ENCODE measurements around the gene SLC17A4. TPM values are rescaled to one million over a fixed set of nuclear protein-coding genes. Genes with fewer than 3 reads are reported as not detected.

SLC17A4 gene
- total RNA-seq, 1 donor from 2014 or later, result not detected

DNA sequence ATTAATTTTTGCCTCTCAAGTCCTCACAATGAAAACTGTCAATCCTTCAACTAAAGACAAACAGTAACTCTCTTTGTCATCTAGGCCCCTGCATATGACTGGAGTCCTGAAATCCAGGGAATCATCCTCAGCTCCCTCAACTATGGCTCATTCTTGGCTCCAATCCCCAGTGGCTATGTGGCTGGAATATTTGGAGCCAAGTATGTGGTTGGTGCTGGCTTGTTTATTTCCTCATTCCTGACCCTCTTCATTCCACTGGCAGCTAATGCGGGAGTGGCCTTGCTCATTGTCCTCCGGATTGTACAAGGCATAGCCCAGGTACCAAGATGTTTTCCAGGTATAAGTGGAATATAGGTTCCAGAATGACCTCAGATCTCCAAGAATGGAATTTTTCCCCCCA is 15.4 kb downstream of the SLC17A4 start:
- Histone ChIP-seq H3K4me1 (ENCODE audit: control insufficient read depth in 3 of 3, insufficient read depth in 3 of 3, low read length in 3 of 3) (no peaks in the 10 kb centered on the region), H3K4me3 (ENCODE audit: low read length in 3 of 3) (no peak overlapping the region), H3K36me3 (ENCODE audit: control insufficient read depth in 3 of 3, insufficient read depth in 3 of 3, low read length in 3 of 3) (no peaks in the 10 kb centered on the region), H3K9me3 (ENCODE audit: control insufficient read depth in 3 of 3, low read length in 3 of 3) (no peaks in the 10 kb centered on the region), H3K27ac (ENCODE audit: low read depth, low read length) (no peak overlapping the region), H3K27me3 (ENCODE audit: control insufficient read depth in 3 of 3, insufficient read depth in 3 of 3, low read length in 3 of 3) (peaks cover 0 to under 1% (median 0%) of the 10 kb centered on the region in 3 donors), H3K9ac (ENCODE audit: low read depth in 1 of 3, low read length in 3 of 3) (no peak overlapping the region)

DNA sequence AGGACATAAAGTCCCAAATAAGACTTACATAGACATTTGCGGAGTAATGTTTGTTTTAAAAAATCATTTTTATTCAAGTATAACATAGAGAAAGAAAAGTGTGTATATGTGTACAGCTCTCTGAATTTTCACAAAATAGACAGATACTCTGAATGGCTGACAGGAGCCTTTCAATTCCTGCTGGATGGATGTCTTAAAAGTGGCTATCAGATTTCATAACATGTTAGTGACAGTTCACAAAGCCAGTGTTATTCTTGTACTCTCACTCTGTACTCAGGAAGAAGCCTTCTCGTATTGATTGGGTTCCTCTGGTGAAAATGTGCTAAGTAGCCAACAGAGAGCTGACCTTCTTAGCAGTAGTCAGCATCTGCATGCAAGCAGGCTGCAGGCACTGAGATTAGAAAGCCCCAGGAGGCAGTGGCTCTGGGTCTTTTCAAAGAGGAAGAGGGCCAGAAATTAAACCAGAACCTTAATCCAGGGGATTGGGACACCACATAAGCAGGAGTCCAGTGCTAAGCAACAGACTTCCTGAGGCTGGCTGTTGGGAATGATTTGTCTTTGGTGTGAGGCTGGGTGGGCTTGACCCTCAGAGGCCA is 19.7 kb downstream of the SLC17A4 start:
- H3K27ac ChIP-seq (ENCODE audit: low read depth, low read length), result no peak overlapping the region
- H3K27me3 ChIP-seq (ENCODE audit: control insufficient read depth in 3 of 3, insufficient read depth in 3 of 3, low read length in 3 of 3), result no peaks in the 10 kb centered on the region
- H3K4me1 ChIP-seq (ENCODE audit: control insufficient read depth in 3 of 3, insufficient read depth in 3 of 3, low read length in 3 of 3), result no peaks in the 10 kb centered on the region
- H3K4me3 ChIP-seq (ENCODE audit: low read length in 3 of 3), result no peak overlapping the region
- H3K36me3 ChIP-seq (ENCODE audit: control insufficient read depth in 3 of 3, insufficient read depth in 3 of 3, low read length in 3 of 3), result no peaks in the 10 kb centered on the region
- H3K9ac ChIP-seq (ENCODE audit: low read depth in 1 of 3, low read length in 3 of 3), result no peak overlapping the region
- H3K9me3 ChIP-seq (ENCODE audit: control insufficient read depth in 3 of 3, low read length in 3 of 3), result no peaks in the 10 kb centered on the region

DNA sequence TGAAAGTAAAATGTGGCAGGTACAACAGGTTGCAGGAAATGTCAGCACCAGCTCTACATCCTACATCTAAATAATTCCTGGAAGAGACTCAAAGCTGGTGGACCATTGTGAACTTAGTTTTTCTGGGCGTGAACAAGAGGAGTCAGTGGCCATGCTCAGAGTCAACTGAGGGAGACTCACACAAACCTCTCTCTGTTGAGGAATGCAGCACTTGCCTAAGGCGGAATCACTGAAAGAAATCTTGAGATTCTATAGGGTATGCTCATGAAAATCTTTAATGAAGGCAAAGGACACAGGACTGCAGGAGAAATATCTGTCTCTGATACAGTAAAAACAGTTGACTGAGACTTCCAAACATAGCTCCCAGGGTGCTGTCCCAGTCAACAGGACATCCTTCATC is 22.5 kb downstream of the SLC17A4 start:
- no peak overlapping the region for H3K27ac ChIP-seq (ENCODE audit: low read depth, low read length)
- H3K27me3 ChIP-seq (ENCODE audit: control insufficient read depth in 3 of 3, insufficient read depth in 3 of 3, low read length in 3 of 3), result no peaks in the 10 kb centered on the region
- no peaks in the 10 kb centered on the region for H3K36me3 ChIP-seq (ENCODE audit: control insufficient read depth in 3 of 3, insufficient read depth in 3 of 3, low read length in 3 of 3)
- H3K9ac ChIP-seq (ENCODE audit: low read depth in 1 of 3, low read length in 3 of 3), result no peak overlapping the region
- H3K4me1 ChIP-seq (ENCODE audit: control insufficient read depth in 3 of 3, insufficient read depth in 3 of 3, low read length in 3 of 3), result no peaks in the 10 kb centered on the region
- H3K4me3 ChIP-seq (ENCODE audit: low read length in 3 of 3), result no peak overlapping the region
- no peaks in the 10 kb centered on the region for H3K9me3 ChIP-seq (ENCODE audit: control insufficient read depth in 3 of 3, low read length in 3 of 3)

DNA sequence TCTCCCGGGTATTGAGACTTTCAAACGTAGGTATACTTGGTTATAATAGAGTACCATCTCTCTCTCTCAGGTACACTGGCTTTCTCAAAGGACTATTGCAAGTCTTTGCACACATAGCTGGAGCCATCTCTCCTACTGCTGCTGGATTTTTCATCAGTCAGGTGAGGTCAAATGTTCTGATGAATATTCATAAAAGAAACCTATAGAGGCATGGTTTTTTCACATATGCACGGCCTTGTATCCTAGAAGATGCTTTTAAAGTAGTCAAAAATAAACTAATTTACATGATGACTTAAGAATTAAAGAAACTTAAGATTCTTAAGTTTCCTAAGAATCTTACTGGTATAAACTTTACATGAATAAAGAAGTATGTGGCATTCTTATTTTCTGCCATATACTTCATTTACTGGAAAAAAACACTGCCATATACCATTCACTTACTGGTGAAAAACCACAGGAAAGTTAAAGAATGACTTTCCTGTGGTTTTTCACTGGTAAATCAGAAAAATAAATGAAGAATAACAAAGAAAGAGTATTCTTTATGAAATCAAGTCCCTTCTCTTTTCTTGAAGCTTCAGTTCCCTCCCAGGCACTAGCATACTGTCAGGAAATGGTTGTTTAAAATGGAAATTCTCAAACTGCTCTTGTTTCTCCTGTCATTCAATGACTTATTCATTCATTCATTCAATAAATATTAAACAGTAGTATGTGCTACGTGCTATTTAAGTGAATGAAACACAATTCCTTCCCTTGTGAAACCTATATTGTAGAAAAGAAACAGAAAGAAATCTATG is 23.5 kb downstream of the SLC17A4 start:
- H3K4me3 ChIP-seq (ENCODE audit: low read length in 3 of 3), result no peak overlapping the region
- H3K27ac ChIP-seq (ENCODE audit: low read depth, low read length), result no peak overlapping the region

DNA sequence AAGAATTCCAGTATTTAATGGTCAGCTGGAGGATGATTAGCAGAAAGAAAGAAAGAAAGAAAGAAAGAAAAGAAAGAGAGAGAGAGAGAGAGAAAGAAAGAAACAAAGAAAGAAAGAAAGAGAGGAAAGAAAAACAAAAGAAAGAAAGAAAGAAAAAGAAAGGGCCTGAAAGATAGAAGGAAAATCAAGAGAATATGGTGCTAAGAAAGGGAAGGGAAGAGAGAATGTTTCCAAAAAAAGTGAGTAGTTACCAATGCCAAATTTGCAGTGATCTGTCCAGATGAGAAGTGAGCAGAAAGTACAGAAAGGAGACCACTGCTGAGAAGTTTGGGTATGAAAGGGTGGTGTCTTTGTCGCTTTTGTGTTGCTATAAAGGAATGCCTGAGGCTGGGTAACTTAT is 26.6 kb downstream of the SLC17A4 start:
- H3K9ac ChIP-seq (ENCODE audit: low read depth in 1 of 3, low read length in 3 of 3), result no peak overlapping the region
- H3K36me3 ChIP-seq (ENCODE audit: control insufficient read depth in 3 of 3, insufficient read depth in 3 of 3, low read length in 3 of 3), result no peaks in the 10 kb centered on the region
- no peak overlapping the region for H3K27ac ChIP-seq (ENCODE audit: low read depth, low read length)
- H3K4me3 ChIP-seq (ENCODE audit: low read length in 3 of 3), result no peak overlapping the region
- H3K27me3 ChIP-seq (ENCODE audit: control insufficient read depth in 3 of 3, insufficient read depth in 3 of 3, low read length in 3 of 3), result no peaks in the 10 kb centered on the region
- no peaks in the 10 kb centered on the region for H3K9me3 ChIP-seq (ENCODE audit: control insufficient read depth in 3 of 3, low read length in 3 of 3)
- H3K4me1 ChIP-seq (ENCODE audit: control insufficient read depth in 3 of 3, insufficient read depth in 3 of 3, low read length in 3 of 3), result no peaks in the 10 kb centered on the region

More for the DNA sequence above, 23.5 kb downstream of the SLC17A4 start:
- H3K9me3 ChIP-seq (ENCODE audit: control insufficient read depth in 3 of 3, low read length in 3 of 3), result no peaks in the 10 kb centered on the region
- H3K9ac ChIP-seq (ENCODE audit: low read depth in 1 of 3, low read length in 3 of 3), result no peak overlapping the region
- no peaks in the 10 kb centered on the region for H3K4me1 ChIP-seq (ENCODE audit: control insufficient read depth in 3 of 3, insufficient read depth in 3 of 3, low read length in 3 of 3)
- no peaks in the 10 kb centered on the region for H3K27me3 ChIP-seq (ENCODE audit: control insufficient read depth in 3 of 3, insufficient read depth in 3 of 3, low read length in 3 of 3)
- no peaks in the 10 kb centered on the region for H3K36me3 ChIP-seq (ENCODE audit: control insufficient read depth in 3 of 3, insufficient read depth in 3 of 3, low read length in 3 of 3)

DNA sequence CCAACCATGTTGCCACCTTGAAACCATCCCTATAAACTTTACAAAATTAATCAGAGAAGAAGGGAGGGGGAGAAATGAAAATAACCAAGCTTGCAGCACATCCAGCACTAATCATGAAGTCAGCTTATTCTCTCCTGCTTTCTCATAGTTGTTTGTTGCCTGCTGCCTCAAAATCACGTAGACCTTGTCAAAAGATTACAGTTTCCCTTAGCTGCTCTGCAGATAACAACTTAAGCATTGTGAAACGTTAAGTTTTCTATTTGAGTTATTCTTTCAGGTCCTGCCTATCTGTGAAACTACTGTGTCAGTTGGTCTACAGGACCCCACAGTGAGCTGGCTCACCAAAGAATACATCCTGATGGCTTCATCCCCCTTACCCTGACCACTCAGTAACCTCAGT is 32.9 kb downstream of the SLC17A4 start:
- H3K9ac ChIP-seq (ENCODE audit: low read depth in 1 of 3, low read length in 3 of 3), result no peak overlapping the region
- no peaks in the 10 kb centered on the region for H3K9me3 ChIP-seq (ENCODE audit: control insufficient read depth in 3 of 3, low read length in 3 of 3)
- no peak overlapping the region for H3K4me3 ChIP-seq (ENCODE audit: low read length in 3 of 3)
- H3K27me3 ChIP-seq (ENCODE audit: control insufficient read depth in 3 of 3, insufficient read depth in 3 of 3, low read length in 3 of 3), result no peaks in the 10 kb centered on the region
- H3K36me3 ChIP-seq (ENCODE audit: control insufficient read depth in 3 of 3, insufficient read depth in 3 of 3, low read length in 3 of 3), result no peaks in the 10 kb centered on the region
- no peaks in the 10 kb centered on the region for H3K4me1 ChIP-seq (ENCODE audit: control insufficient read depth in 3 of 3, insufficient read depth in 3 of 3, low read length in 3 of 3)
- H3K27ac ChIP-seq (ENCODE audit: low read depth, low read length), result no peak overlapping the region

DNA sequence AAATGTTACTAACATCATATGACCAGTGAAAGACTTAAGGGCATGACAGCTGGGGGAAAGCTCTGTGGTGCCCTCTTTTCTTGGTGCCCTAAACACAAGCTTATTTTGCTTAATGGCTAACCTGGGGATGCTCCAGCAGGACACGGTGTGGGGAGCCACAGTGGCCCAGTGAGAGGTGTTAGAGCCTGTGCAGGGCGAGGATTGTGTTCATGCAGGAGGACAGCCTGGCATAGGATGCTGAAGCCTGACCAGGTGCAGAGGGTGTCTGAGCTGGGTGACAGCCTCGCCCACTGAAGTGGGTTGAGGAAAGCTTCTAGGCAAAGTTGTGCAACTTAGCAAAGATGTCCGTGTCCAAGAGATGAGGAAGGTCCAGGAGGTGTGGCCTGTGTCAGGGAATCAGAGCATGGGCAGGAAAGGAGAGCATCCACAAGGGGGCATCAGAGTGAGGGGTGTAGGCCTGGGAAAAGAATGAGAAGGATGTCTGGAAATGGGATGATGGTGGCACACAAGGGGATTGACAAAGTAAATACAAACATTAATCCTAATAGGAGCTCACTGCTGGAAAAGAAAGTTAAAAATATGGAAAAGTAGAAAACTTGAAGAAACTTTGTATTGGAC is 33.9 kb downstream of the SLC17A4 start:
- H3K4me1 ChIP-seq (ENCODE audit: control insufficient read depth in 3 of 3, insufficient read depth in 3 of 3, low read length in 3 of 3), result no peaks in the 10 kb centered on the region
- H3K27me3 ChIP-seq (ENCODE audit: control insufficient read depth in 3 of 3, insufficient read depth in 3 of 3, low read length in 3 of 3), result no peaks in the 10 kb centered on the region
- H3K36me3 ChIP-seq (ENCODE audit: control insufficient read depth in 3 of 3, insufficient read depth in 3 of 3, low read length in 3 of 3), result no peaks in the 10 kb centered on the region
- no peaks in the 10 kb centered on the region for H3K9me3 ChIP-seq (ENCODE audit: control insufficient read depth in 3 of 3, low read length in 3 of 3)
- no peak overlapping the region for H3K27ac ChIP-seq (ENCODE audit: low read depth, low read length)
- no peak overlapping the region for H3K9ac ChIP-seq (ENCODE audit: low read depth in 1 of 3, low read length in 3 of 3)
- H3K4me3 ChIP-seq (ENCODE audit: low read length in 3 of 3), result no peak overlapping the region

DNA sequence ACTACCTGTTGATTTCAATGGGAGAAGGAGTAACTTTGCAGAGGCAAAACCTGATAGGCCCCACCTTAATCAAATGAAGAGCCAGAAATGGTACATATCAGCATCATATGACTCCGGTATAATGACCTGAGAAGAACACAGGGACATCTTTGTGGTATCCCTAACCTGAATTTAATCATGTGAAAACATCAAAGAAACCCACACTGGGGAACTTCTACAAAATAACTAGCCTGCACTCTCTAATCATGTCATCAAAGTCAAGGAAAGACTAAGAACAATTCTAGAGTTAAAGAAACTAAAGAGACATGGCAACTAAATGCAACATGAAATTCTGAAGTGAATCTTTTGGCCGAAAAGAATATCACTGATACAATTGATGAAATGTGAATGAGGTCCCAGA is 34.9 kb downstream of the SLC17A4 start:
- no peaks in the 10 kb centered on the region for H3K27me3 ChIP-seq (ENCODE audit: control insufficient read depth in 3 of 3, insufficient read depth in 3 of 3, low read length in 3 of 3)
- H3K27ac ChIP-seq (ENCODE audit: low read depth, low read length), result no peak overlapping the region
- H3K36me3 ChIP-seq (ENCODE audit: control insufficient read depth in 3 of 3, insufficient read depth in 3 of 3, low read length in 3 of 3), result no peaks in the 10 kb centered on the region
- no peak overlapping the region for H3K4me3 ChIP-seq (ENCODE audit: low read length in 3 of 3)
- no peaks in the 10 kb centered on the region for H3K9me3 ChIP-seq (ENCODE audit: control insufficient read depth in 3 of 3, low read length in 3 of 3)
- no peaks in the 10 kb centered on the region for H3K4me1 ChIP-seq (ENCODE audit: control insufficient read depth in 3 of 3, insufficient read depth in 3 of 3, low read length in 3 of 3)
- H3K9ac ChIP-seq (ENCODE audit: low read depth in 1 of 3, low read length in 3 of 3), result no peak overlapping the region

DNA sequence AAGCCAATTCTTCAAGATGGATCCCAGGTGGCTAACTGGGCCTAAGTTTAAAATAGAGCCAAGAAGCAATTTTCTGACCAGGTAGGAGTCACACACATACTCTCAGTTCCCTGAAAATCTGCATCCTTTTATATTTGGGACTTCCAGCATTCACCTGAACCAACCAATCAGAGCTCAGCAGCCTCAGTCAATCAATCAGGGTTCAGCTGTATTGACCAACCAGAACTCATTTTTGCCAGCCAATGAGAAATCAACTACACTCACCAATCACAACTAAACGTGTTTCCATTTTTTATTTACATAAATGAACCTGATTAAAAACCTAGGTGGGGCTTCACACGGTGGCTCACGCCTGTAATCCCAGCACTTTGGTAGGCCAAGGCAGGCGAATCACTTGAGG is 37.5 kb downstream of the SLC17A4 start:
- Histone ChIP-seq H3K4me1 (ENCODE audit: control insufficient read depth in 3 of 3, insufficient read depth in 3 of 3, low read length in 3 of 3) (no peaks in the 10 kb centered on the region), H3K9me3 (ENCODE audit: control insufficient read depth in 3 of 3, low read length in 3 of 3) (no peaks in the 10 kb centered on the region), H3K9ac (ENCODE audit: low read depth in 1 of 3, low read length in 3 of 3) (no peak overlapping the region), H3K27me3 (ENCODE audit: control insufficient read depth in 3 of 3, insufficient read depth in 3 of 3, low read length in 3 of 3) (no peaks in the 10 kb centered on the region), H3K36me3 (ENCODE audit: control insufficient read depth in 3 of 3, insufficient read depth in 3 of 3, low read length in 3 of 3) (no peaks in the 10 kb centered on the region), H3K27ac (ENCODE audit: low read depth, low read length) (no peak overlapping the region), H3K4me3 (ENCODE audit: low read length in 3 of 3) (no peak overlapping the region)

DNA sequence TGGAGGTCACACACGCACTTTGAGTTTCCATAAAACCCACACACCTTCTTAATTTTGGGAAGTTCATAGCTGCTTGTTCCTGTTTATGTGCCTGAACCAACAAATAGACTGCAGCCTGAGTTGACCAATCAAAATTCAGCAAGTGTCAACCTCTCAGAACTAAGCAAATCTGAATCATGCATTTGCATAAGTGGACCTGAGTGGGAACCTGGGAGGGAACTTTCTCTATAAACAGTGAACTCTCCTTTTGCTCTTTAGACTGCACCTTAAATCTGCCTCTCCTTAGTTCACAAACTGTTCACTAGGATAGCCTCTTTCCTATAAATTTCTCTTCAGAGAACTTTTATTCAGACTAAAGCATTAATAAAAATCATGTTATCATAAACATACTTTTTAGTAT is 39.4 kb downstream of the SLC17A4 start:
- Histone ChIP-seq H3K27me3 (ENCODE audit: control insufficient read depth in 3 of 3, insufficient read depth in 3 of 3, low read length in 3 of 3) (no peaks in the 10 kb centered on the region), H3K9ac (ENCODE audit: low read depth in 1 of 3, low read length in 3 of 3) (no peak overlapping the region), H3K27ac (ENCODE audit: low read depth, low read length) (no peak overlapping the region), H3K4me3 (ENCODE audit: low read length in 3 of 3) (no peak overlapping the region), H3K36me3 (ENCODE audit: control insufficient read depth in 3 of 3, insufficient read depth in 3 of 3, low read length in 3 of 3) (no peaks in the 10 kb centered on the region), H3K4me1 (ENCODE audit: control insufficient read depth in 3 of 3, insufficient read depth in 3 of 3, low read length in 3 of 3) (no peaks in the 10 kb centered on the region), H3K9me3 (ENCODE audit: control insufficient read depth in 3 of 3, low read length in 3 of 3) (no peaks in the 10 kb centered on the region)
